MM.1S (cell line): ENCODE measurements around the gene ZP2.

Source experiments
- DNase-seq: peaks from one replicate; pipeline ENCODE4 v3.0.0-alpha.2; 2015
- H2AFZ ChIP-seq: fragments of 300-600 bp; sonication (generic); 2 replicates; pipeline ENCODE4 v1.6.0; 2016; ENCODE audit warnings: antibody characterized with exemption, low read length
- H3F3A ChIP-seq: fragments of 300-600 bp; sonication (generic); 2 replicates; pipeline ENCODE4 v1.6.1; 2016; ENCODE audit warnings: mild to moderate bottlenecking, antibody characterized with exemption, low read length, moderate library complexity, mixed read lengths; ENCODE audit not compliant: insufficient read depth
- H3K27ac ChIP-seq: fragments of 300-600 bp; sonication (generic); 2 replicates; pipeline ENCODE4 v1.5.1; 2016; ENCODE audit warnings: mild to moderate bottlenecking, low read length
- H3K27me3 ChIP-seq: fragments of 300-600 bp; sonication (generic); replicated peaks from 2 replicates; pipeline ENCODE4 v1.6.0; 2016; ENCODE audit warnings: low read length; ENCODE audit not compliant: insufficient read depth
- H3K36me3 ChIP-seq: fragments of 300-600 bp; sonication (generic); replicated peaks from 2 replicates; pipeline ENCODE4 v1.6.1; 2016; ENCODE audit warnings: mild to moderate bottlenecking, low read length, mixed read lengths; ENCODE audit not compliant: insufficient read depth
- H3K4me1 ChIP-seq: fragments of 300-600 bp; sonication (generic); 2 replicates; pipeline ENCODE4 v1.6.1; 2016; ENCODE audit warnings: low read length, mixed read lengths
- H3K4me2 ChIP-seq: fragments of 300-600 bp; sonication (generic); 2 replicates; pipeline ENCODE4 v1.6.0; 2016; ENCODE audit warnings: low read depth, low read length
- H3K4me3 ChIP-seq: fragments of 300-600 bp; sonication (generic); 2 replicates; pipeline ENCODE4 v1.5.1; 2016; ENCODE audit warnings: low read length, mixed read lengths
- H3K79me2 ChIP-seq: fragments of 300-600 bp; sonication (generic); 2 replicates; pipeline ENCODE4 v1.6.1; 2016; ENCODE audit warnings: mixed run types, low read length, mixed read lengths
- H3K9ac ChIP-seq: fragments of 300-600 bp; sonication (generic); 2 replicates; pipeline ENCODE4 v1.6.1; 2016; ENCODE audit warnings: low read length, mixed read lengths
- H3K9me2 ChIP-seq: fragments of 300-600 bp; sonication (generic); replicated peaks from 2 replicates; pipeline ENCODE4 v1.6.1; 2016; ENCODE audit warnings: mild to moderate bottlenecking, low read length, mixed read lengths; ENCODE audit not compliant: insufficient read depth
- H3K9me3 ChIP-seq: fragments of 300-600 bp; sonication (generic); replicated peaks from 2 replicates; pipeline ENCODE4 v1.6.1; 2016; ENCODE audit warnings: mild to moderate bottlenecking, low read length, mixed read lengths; ENCODE audit not compliant: insufficient read depth
- H4K20me1 ChIP-seq: fragments of 300-600 bp; sonication (generic); 2 replicates; pipeline ENCODE4 v1.6.1; 2016; ENCODE audit warnings: mild to moderate bottlenecking, low read length, moderate library complexity, mixed read lengths; ENCODE audit not compliant: insufficient read depth
- CTCF ChIP-seq: fragments of 300-600 bp; sonication (generic); IDR thresholded peaks from 2 replicates; pipeline ENCODE4 v1.5.1; 2016; ENCODE audit warnings: antibody characterized with exemption, low read length, mixed read lengths
- EZH2 ChIP-seq: fragments of 300-600 bp; sonication (generic); optimal IDR thresholded peaks from 2 replicates; pipeline ENCODE3; 2017; ENCODE audit warnings: low read depth, mild to moderate bottlenecking, antibody characterized with exemption, low read length, mixed read lengths
- EZH2phosphoT487 ChIP-seq: fragments of 300-600 bp; sonication (generic); IDR thresholded peaks from 2 replicates; pipeline ENCODE4 v1.6.1; 2018; ENCODE audit warnings: antibody characterized with exemption, low read length

ZP2 gene

GRCh38 chr16:21211486-21211885 is at the start of gene ZP2:
ZP2 (minus strand) TSS chr16:21211574; CDS start chr16:21211547, 27 bp downstream.
- Histone ChIP-seq H3K4me1 (no peaks in the 10 kb centered on the region), H3K9me3 (no peaks in the 10 kb centered on the region), H3K9me2 (no peaks in the 10 kb centered on the region), H3K27me3 (no peaks in the 10 kb centered on the region), H4K20me1 (no peaks in the 10 kb centered on the region), H3F3A (no peaks in the 10 kb centered on the region), H3K27ac (no peak within 1 kb of the TSS), H2AFZ (no peak within 1 kb of the TSS), H3K79me2 (no peaks in the 10 kb centered on the region), H3K9ac (no peak within 1 kb of the TSS), H3K4me2 (no peak within 1 kb of the TSS), H3K4me3 (no peak within 1 kb of the TSS), H3K36me3 (no peaks in the 10 kb centered on the region)
- no peak for DNase-seq
- TF ChIP-seq EZH2 (no peak), CTCF (no peak), EZH2phosphoT487 (no peak)

GRCh38 chr16:21257284-21257683 is 45.9 kb upstream of the ZP2 start:
- no peaks in the 10 kb centered on the region for H3K4me1 ChIP-seq
- no peak overlapping the region for H3K4me3 ChIP-seq
- no peak overlapping the region for H3K27ac ChIP-seq
- DNase-seq = no peak
- no peaks in the 10 kb centered on the region for H4K20me1 ChIP-seq
- H3K36me3 ChIP-seq = no peaks in the 10 kb centered on the region
- no peaks in the 10 kb centered on the region for H3F3A ChIP-seq
- no peaks in the 10 kb centered on the region for H3K9me3 ChIP-seq
- H3K9me2 ChIP-seq = no peaks in the 10 kb centered on the region
- no peak overlapping the region for H3K9ac ChIP-seq
- TF ChIP-seq EZH2phosphoT487 = no peak
- TF ChIP-seq EZH2 = no peak
- TF ChIP-seq CTCF = no peak
- H3K27me3 ChIP-seq = no peaks in the 10 kb centered on the region
- no peak overlapping the region for H2AFZ ChIP-seq
- no peaks in the 10 kb centered on the region for H3K79me2 ChIP-seq
- no peak overlapping the region for H3K4me2 ChIP-seq

GRCh38 chr16:21256636-21257035 is 45.3 kb upstream of the ZP2 start:
- TF ChIP-seq EZH2phosphoT487 (no peak), CTCF (no peak), EZH2 (no peak)
- H3K27me3 ChIP-seq = no peaks in the 10 kb centered on the region
- no peak overlapping the region for H3K4me2 ChIP-seq
- DNase-seq = no peak
- H3K9me3 ChIP-seq = no peaks in the 10 kb centered on the region
- no peaks in the 10 kb centered on the region for H3K36me3 ChIP-seq
- no peak overlapping the region for H3K27ac ChIP-seq
- no peaks in the 10 kb centered on the region for H3F3A ChIP-seq
- no peaks in the 10 kb centered on the region for H3K9me2 ChIP-seq
- no peak overlapping the region for H2AFZ ChIP-seq
- no peak overlapping the region for H3K9ac ChIP-seq
- H3K79me2 ChIP-seq = no peaks in the 10 kb centered on the region
- H3K4me1 ChIP-seq = no peaks in the 10 kb centered on the region
- H4K20me1 ChIP-seq = no peaks in the 10 kb centered on the region
- no peak overlapping the region for H3K4me3 ChIP-seq
